Hepatocyte (in vitro differentiated cells): ENCODE results near the gene HTR3A. TPM values are rescaled to one million over a fixed set of nuclear protein-coding genes. Genes with fewer than 3 reads are reported as not detected.
A peak's percentile ranks its signal among the peaks of the same experiment; 100 is the strongest.

Experiments used
- DNase-seq: peaks from one replicate; pipeline ENCODE4 v3.0.0-alpha.2; 2016; ENCODE audit warnings: low spot score
- H2AFZ ChIP-seq: fragments of 200-600 bp; sonication (generic); 2 replicates; pipeline ENCODE4 v1.6.0; 2016; ENCODE audit warnings: antibody characterized with exemption, mild to moderate bottlenecking
- H3K27ac ChIP-seq: fragments of 200-600 bp; sonication (generic); 2 replicates; pipeline ENCODE4 v1.5.1; 2016; ENCODE audit warnings: mild to moderate bottlenecking
- H3K27me3 ChIP-seq: fragments of 200-600 bp; sonication (generic); 2 replicates; pipeline ENCODE4 v1.6.1; 2016
- H3K36me3 ChIP-seq: fragments of 200-600 bp; sonication (generic); replicated peaks from 2 replicates; pipeline ENCODE4 v1.5.1; 2016; ENCODE audit warnings: low read depth; ENCODE audit not compliant: insufficient read depth
- H3K4me1 ChIP-seq: fragments of 200-600 bp; sonication (generic); 2 replicates; pipeline ENCODE4 v1.5.1; 2016; ENCODE audit warnings: mild to moderate bottlenecking, moderate library complexity; ENCODE audit not compliant: insufficient read depth
- H3K4me2 ChIP-seq: fragments of 200-600 bp; sonication (generic); 2 replicates; pipeline ENCODE4 v1.6.0; 2016
- H3K4me3 ChIP-seq: fragments of 200-600 bp; sonication (generic); 2 replicates; pipeline ENCODE4 v1.5.1; 2016; ENCODE audit warnings: mild to moderate bottlenecking
- H3K79me2 ChIP-seq: fragments of 200-600 bp; sonication (generic); 2 replicates; pipeline ENCODE4 v1.6.0; 2017; ENCODE audit warnings: mild to moderate bottlenecking
- H3K9me2 ChIP-seq: fragments of 200-600 bp; sonication (generic); replicated peaks from 2 replicates; pipeline ENCODE4 v1.6.0; 2017; ENCODE audit warnings: mild to moderate bottlenecking; ENCODE audit not compliant: insufficient read depth
- H3K9me3 ChIP-seq: fragments of 200-600 bp; sonication (generic); 2 replicates; pipeline ENCODE4 v1.5.1; 2016; ENCODE audit warnings: low read depth, mild to moderate bottlenecking
- H4K20me1 ChIP-seq: fragments of 200-600 bp; sonication (generic); 2 replicates; pipeline ENCODE4 v1.6.0; 2016; ENCODE audit warnings: mild to moderate bottlenecking; ENCODE audit not compliant: insufficient read depth, poor library complexity, severe bottlenecking
- CTCF ChIP-seq: fragments of 200-600 bp; sonication (generic); IDR thresholded peaks from 2 replicates; pipeline ENCODE4 v1.5.1; 2016; ENCODE audit warnings: antibody characterized with exemption, mild to moderate bottlenecking; ENCODE audit not compliant: poor library complexity
- EZH2 ChIP-seq: fragments of 200-600 bp; sonication (generic); IDR thresholded peaks from 2 replicates; pipeline ENCODE4 v1.6.1; 2016; ENCODE audit warnings: antibody characterized with exemption, mild to moderate bottlenecking, borderline replicate concordance
- EZH2phosphoT487 ChIP-seq: fragments of 200-600 bp; sonication (generic); IDR thresholded peaks from one replicate; pipeline ENCODE4 v1.6.1; 2018; ENCODE audit warnings: antibody characterized with exemption, mild to moderate bottlenecking, low read depth, moderate library complexity; ENCODE audit not compliant: unreplicated experiment, severe bottlenecking
- WGBS: methylation state at CpG from one replicate; pipeline ENCODE4 v1.1.6; 2016; ENCODE audit warnings: low lambda C conversion rate; ENCODE audit errors: missing lambda C conversion rate; 5-methylcytosine and 5-hydroxymethylcytosine counted together
- polyA plus RNA-seq: library from polyadenylated mRNA; unstranded; fragments of >200 nt; fragmentation: Nextera tagmentation; extraction: Ambion mirVana; gene quantifications from 2 replicates; pipeline ENCODE4 v1.2.1, GENCODE V29; 2016
- total RNA-seq: library from RNA; depleted of rRNA; stranded (reverse); fragments of >200 nt; gene quantifications from 2 replicates; pipeline ENCODE4 v1.2.3, GENCODE V29; 2014

HTR3A gene
- total and polyA plus RNA-seq, 2 experiments from 2014 or later = not detected

- H3K79me2 ChIP-seq = no peaks in the 10 kb centered on the region
- no peaks in the 10 kb centered on the region for H3K4me1 ChIP-seq
- WGBS = 31% methylated on average over 7 of the region's 7 CpGs
- H3K36me3 ChIP-seq = no peaks in the 10 kb centered on the region
- H3K9me2 ChIP-seq = no peaks in the 10 kb centered on the region
- no peak for DNase-seq
- H3K4me2 ChIP-seq = no peak overlapping the region
- no peaks in the 10 kb centered on the region for H4K20me1 ChIP-seq
- peaks cover 43% of the 10 kb centered on the region for H3K27me3 ChIP-seq
- H2AFZ ChIP-seq = no peak overlapping the region
- TF ChIP-seq CTCF (no peak), EZH2phosphoT487 (no peak), EZH2 (no peak)
- no peak overlapping the region for H3K4me3 ChIP-seq
- H3K9me3 ChIP-seq = no peaks in the 10 kb centered on the region
- no peak overlapping the region for H3K27ac ChIP-seq
These were observed 17.7 kb downstream of the HTR3A start for GRCh38 chr11:113992459-113993110.

- H3K9me3 ChIP-seq = no peaks in the 10 kb centered on the region
- TF ChIP-seq EZH2 (no peak), CTCF (peak; percentile 81)
- H3K9me2 ChIP-seq = no peaks in the 10 kb centered on the region
- H3K36me3 ChIP-seq = no peaks in the 10 kb centered on the region
- H4K20me1 ChIP-seq = no peaks in the 10 kb centered on the region
- H2AFZ ChIP-seq = no peak overlapping the region
- H3K79me2 ChIP-seq = no peaks in the 10 kb centered on the region
- peaks cover 41% of the 10 kb centered on the region for H3K27me3 ChIP-seq
- H3K4me2 ChIP-seq = no peak overlapping the region
- DNase-seq = peak; percentile 34
- H3K4me1 ChIP-seq = no peaks in the 10 kb centered on the region
- 4% methylated on average over 5 of the region's 6 CpGs for WGBS
- H3K27ac ChIP-seq = no peak overlapping the region
- H3K4me3 ChIP-seq = no peak overlapping the region
These were observed 19.4 kb downstream of the HTR3A start for GRCh38 chr11:113994077-113994954.

- no peaks in the 10 kb centered on the region for H3K9me2 ChIP-seq
- H3K36me3 ChIP-seq = no peaks in the 10 kb centered on the region
- no peak overlapping the region for H2AFZ ChIP-seq
- TF ChIP-seq CTCF = no peak
- no peak for TF ChIP-seq EZH2phosphoT487
- no peak for TF ChIP-seq EZH2
- H3K27me3 ChIP-seq = peaks cover 46% of the 10 kb centered on the region
- 48% methylated on average over 3 of the region's 3 CpGs for WGBS
- no peak overlapping the region for H3K4me2 ChIP-seq
- H3K4me1 ChIP-seq = no peaks in the 10 kb centered on the region
- DNase-seq = no peak
- no peak overlapping the region for H3K27ac ChIP-seq
- H3K79me2 ChIP-seq = no peaks in the 10 kb centered on the region
- H3K4me3 ChIP-seq = no peak overlapping the region
- H4K20me1 ChIP-seq = no peaks in the 10 kb centered on the region
- H3K9me3 ChIP-seq = no peaks in the 10 kb centered on the region
These were observed 22.6 kb downstream of the HTR3A start for GRCh38 chr11:113997473-113997872.
